ENCODE measurements around the gene DPPA5. TPM values are rescaled to one million over a fixed set of nuclear protein-coding genes. Genes with fewer than 3 reads are reported as not detected.
"Not testable (repeated sequence)": the region's sequence is repeated elsewhere in the genome, so short reads cannot be mapped to it uniquely, and the experiment has no call there.

DPPA5 gene
- total RNA-seq, 1 experiment from 2014 or later: 1.2 TPM

DNA sequence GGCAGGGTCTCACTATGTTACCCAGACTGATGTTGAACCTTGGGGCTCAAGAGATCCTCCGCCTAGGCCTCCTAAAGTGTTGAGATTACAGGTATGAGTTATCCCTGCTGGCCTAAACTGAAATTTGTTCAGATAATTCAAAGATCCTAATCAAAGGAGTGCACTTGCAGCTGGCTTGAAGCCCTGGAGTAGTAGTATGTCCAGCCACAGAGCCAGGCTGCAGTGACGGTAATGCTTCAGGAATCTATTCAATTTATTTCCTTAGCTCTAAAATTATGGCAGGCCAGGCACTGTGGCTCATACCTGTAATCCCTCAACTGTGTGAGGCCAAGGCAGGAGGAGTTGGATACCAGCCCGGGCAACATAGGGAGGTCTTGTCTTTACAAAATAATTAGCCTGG is 39.2 kb upstream of the DPPA5 start:
- H3K36me3 Mint-ChIP-seq (ENCODE audit: insufficient read depth in 1 of 3, low read depth in 3 of 3): no peaks in the 10 kb centered on the region; a peak in 2 of 7 replicates
- no peaks in the 10 kb centered on the region for H4K20me1 ChIP-seq (ENCODE audit: control insufficient read depth, insufficient read depth, insufficient read length)
- no peak overlapping the region for H3K9ac ChIP-seq (ENCODE audit: extremely low read depth, insufficient read length, low read length)
- H3K18ac ChIP-seq (ENCODE audit: insufficient read length, low read depth, low read length): no peak overlapping the region
- H2BK15ac ChIP-seq (ENCODE audit: low read depth, low read length): no peak overlapping the region; the same call in 1 of the 2 replicates
- no peak overlapping the region for H3T11ph ChIP-seq (ENCODE audit: low read length)
- no peak overlapping the region for H3K23ac ChIP-seq (ENCODE audit: insufficient read length, low read depth, low read length)
- no CpG with 5 or more reads among the region's 3 CpGs for WGBS (ENCODE audit: extremely low coverage, insufficient read length, low lambda C conversion rate)
- no peaks in the 10 kb centered on the region for H3K27me3 ChIP-seq (ENCODE audit: insufficient read depth, low read length)
- H3K27me3 Mint-ChIP-seq (ENCODE audit: low read depth): peaks cover 3% of the 10 kb centered on the region
- TF ChIP-seq, protein P1, sequence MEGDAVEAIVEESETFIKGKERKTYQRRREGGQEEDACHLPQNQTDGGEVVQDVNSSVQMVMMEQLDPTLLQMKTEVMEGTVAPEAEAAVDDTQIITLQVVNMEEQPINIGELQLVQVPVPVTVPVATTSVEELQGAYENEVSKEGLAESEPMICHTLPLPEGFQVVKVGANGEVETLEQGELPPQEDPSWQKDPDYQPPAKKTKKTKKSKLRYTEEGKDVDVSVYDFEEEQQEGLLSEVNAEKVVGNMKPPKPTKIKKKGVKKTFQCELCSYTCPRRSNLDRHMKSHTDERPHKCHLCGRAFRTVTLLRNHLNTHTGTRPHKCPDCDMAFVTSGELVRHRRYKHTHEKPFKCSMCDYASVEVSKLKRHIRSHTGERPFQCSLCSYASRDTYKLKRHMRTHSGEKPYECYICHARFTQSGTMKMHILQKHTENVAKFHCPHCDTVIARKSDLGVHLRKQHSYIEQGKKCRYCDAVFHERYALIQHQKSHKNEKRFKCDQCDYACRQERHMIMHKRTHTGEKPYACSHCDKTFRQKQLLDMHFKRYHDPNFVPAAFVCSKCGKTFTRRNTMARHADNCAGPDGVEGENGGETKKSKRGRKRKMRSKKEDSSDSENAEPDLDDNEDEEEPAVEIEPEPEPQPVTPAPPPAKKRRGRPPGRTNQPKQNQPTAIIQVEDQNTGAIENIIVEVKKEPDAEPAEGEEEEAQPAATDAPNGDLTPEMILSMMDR (conservative IDR thresholded peaks at IDR 0.05): no peak
- no peak overlapping the region for H2BK5ac ChIP-seq (ENCODE audit: insufficient read length, low read length)
- H3K4me1 Mint-ChIP-seq: peaks cover 9 to 12% of the 10 kb centered on the region in 2 experiments; a peak in 3 of 4 replicates
- peaks cover 7% of the 10 kb centered on the region for H3K23me2 ChIP-seq (ENCODE audit: insufficient read length, low read depth, low read length, poor library complexity, severe bottlenecking)
- no peak overlapping the region for H2BK20ac ChIP-seq (ENCODE audit: low read depth, low read length, poor library complexity, severe bottlenecking)
- H2AK5ac ChIP-seq (ENCODE audit: insufficient read length, low read length): no peak overlapping the region
- H3K4ac ChIP-seq (ENCODE audit: low read depth, low read length): no peak overlapping the region
- H3K4me2 ChIP-seq (ENCODE audit: insufficient read depth, insufficient read length, low read length): no peak overlapping the region
- no peak overlapping the region for H2BK12ac ChIP-seq (ENCODE audit: insufficient read length, low read depth, low read length)
- H3K14ac ChIP-seq (ENCODE audit: insufficient read depth, low read length): no peak overlapping the region
- H3K4me3 Mint-ChIP-seq: no peak overlapping the region
- H3K4me1 ChIP-seq (ENCODE audit: insufficient read depth, low read length): no peaks in the 10 kb centered on the region
- no peak overlapping the region for H2AFZ ChIP-seq (ENCODE audit: low read length)
- no peak for DNase-seq
- no peak overlapping the region for H4K8ac ChIP-seq (replicated peaks; ENCODE audit: insufficient read length, low read depth, low read length)
- no peaks in the 10 kb centered on the region for H3K9me3 ChIP-seq (ENCODE audit: control insufficient read depth, low read depth, low read length)
- no peak overlapping the region for H3K56ac ChIP-seq (ENCODE audit: insufficient read length, low read depth, low read length)
- no peak overlapping the region for H2BK120ac ChIP-seq (ENCODE audit: low read depth, low read length, poor library complexity, severe bottlenecking)
- H3K79me1 ChIP-seq (ENCODE audit: insufficient read depth, low read depth, low read length, poor library complexity, severe bottlenecking): no peaks in the 10 kb centered on the region
- H3K79me2 ChIP-seq (ENCODE audit: insufficient read depth, low read length): no peaks in the 10 kb centered on the region
- H3K9me3 Mint-ChIP-seq: peaks cover 3% of the 10 kb centered on the region in 2 experiments; a peak in 4 of 5 replicates
- no peak overlapping the region for H4K91ac ChIP-seq (ENCODE audit: insufficient read length, low read depth, low read length)
- H4K5ac ChIP-seq (ENCODE audit: insufficient read length, low read depth, low read length): no peak overlapping the region
- no peak overlapping the region for H3K27ac ChIP-seq (ENCODE audit: insufficient read length, low read depth, low read length)
- H3K27ac Mint-ChIP-seq: no peak overlapping the region; a peak in 1 of 7 replicates

DNA sequence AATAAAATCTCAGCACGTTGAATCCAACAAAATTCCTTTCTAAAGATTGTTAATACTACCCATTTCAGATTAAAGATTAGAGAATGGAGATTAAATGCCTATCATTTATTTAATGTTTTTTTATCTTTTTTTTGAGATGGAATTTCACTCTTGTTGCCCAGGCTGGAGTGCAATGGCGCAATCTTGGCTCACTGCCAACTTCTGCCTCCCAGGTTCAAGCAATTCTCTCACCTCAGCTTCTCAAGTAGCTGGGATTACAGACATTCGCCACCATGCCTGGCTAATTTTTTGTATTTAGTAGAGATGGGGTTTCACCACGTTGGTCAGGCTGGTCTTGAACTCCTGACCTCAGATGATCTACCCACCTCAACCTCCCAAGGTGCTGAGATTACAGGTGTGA is 38.1 kb upstream of the DPPA5 start:
- H4K91ac ChIP-seq (ENCODE audit: insufficient read length, low read depth, low read length); H3K36me3 Mint-ChIP-seq (ENCODE audit: insufficient read depth in 1 of 3, low read depth in 3 of 3); H3K27me3 ChIP-seq (ENCODE audit: insufficient read depth, low read length); H2BK12ac ChIP-seq (ENCODE audit: insufficient read length, low read depth, low read length); H3T11ph ChIP-seq (ENCODE audit: low read length); H2BK120ac ChIP-seq (ENCODE audit: low read depth, low read length, poor library complexity, severe bottlenecking); H3K23me2 ChIP-seq (ENCODE audit: insufficient read length, low read depth, low read length, poor library complexity, severe bottlenecking); H3K4ac ChIP-seq (ENCODE audit: low read depth, low read length); H4K8ac ChIP-seq (replicated peaks; ENCODE audit: insufficient read length, low read depth, low read length); H3K4me2 ChIP-seq (ENCODE audit: insufficient read depth, insufficient read length, low read length); H2BK20ac ChIP-seq (ENCODE audit: low read depth, low read length, poor library complexity, severe bottlenecking); H3K4me3 Mint-ChIP-seq; H3K9ac ChIP-seq (ENCODE audit: extremely low read depth, insufficient read length, low read length); H3K4me1 ChIP-seq (ENCODE audit: insufficient read depth, low read length); H3K23ac ChIP-seq (ENCODE audit: insufficient read length, low read depth, low read length); DNase-seq; H3K79me1 ChIP-seq (ENCODE audit: insufficient read depth, low read depth, low read length, poor library complexity, severe bottlenecking); H3K14ac ChIP-seq (ENCODE audit: insufficient read depth, low read length); H3K9me3 ChIP-seq (ENCODE audit: control insufficient read depth, low read depth, low read length); H4K5ac ChIP-seq (ENCODE audit: insufficient read length, low read depth, low read length); H3K27ac Mint-ChIP-seq; H3K79me2 ChIP-seq (ENCODE audit: insufficient read depth, low read length); H4K20me1 ChIP-seq (ENCODE audit: control insufficient read depth, insufficient read depth, insufficient read length); H3K56ac ChIP-seq (ENCODE audit: insufficient read length, low read depth, low read length); H2BK15ac ChIP-seq (ENCODE audit: low read depth, low read length); H3K18ac ChIP-seq (ENCODE audit: insufficient read length, low read depth, low read length); H3K27ac ChIP-seq (ENCODE audit: insufficient read length, low read depth, low read length); H2AK5ac ChIP-seq (ENCODE audit: insufficient read length, low read length); H2AFZ ChIP-seq (ENCODE audit: low read length); H3K9me3 Mint-ChIP-seq; H3K27me3 Mint-ChIP-seq (ENCODE audit: low read depth); H2BK5ac ChIP-seq (ENCODE audit: insufficient read length, low read length): not testable (repeated sequence)
- peaks cover 14 to 16% of the 10 kb centered on the region in 2 experiments for H3K4me1 Mint-ChIP-seq
- WGBS (ENCODE audit: extremely low coverage, insufficient read length, low lambda C conversion rate): no CpG with 5 or more reads among the region's 4 CpGs
